ENCODE measurements around the gene CASZ1. TPM values are rescaled to one million over a fixed set of nuclear protein-coding genes. Genes with fewer than 3 reads are reported as not detected.

The CASZ1 gene
- total and polyA plus RNA-seq, 12 donors, result 2.5 to 35.2 (median 7.0) TPM

DNA sequence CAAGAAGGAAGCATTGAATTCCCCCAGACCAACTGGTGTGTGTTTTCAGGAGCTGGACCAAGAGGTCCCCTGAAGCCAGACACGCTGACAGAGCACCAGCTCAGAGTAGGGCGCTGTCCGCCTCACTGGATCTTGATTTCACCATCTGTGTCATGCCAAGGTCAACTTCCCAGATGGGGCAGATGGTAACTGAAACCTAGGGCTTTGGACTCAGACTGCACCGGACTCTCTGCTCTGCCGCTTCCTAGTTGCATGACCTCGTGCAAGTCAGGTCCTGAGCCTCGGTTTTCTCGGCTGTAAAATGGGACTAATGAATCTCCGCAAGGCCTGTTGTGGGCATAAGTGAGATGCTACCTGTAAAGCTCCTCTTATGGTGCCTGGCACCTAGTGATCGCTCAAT lies 17.9 kb upstream of the CASZ1 start:
- peak in 1 of 7 donors; percentile 26 for DNase-seq
- Histone ChIP-seq H3K27me3 (no peaks in the 10 kb centered on the region), H3K27ac (no peak overlapping the region), H3K9me3 (replicated peaks in 1 of 3) (no peaks in the 10 kb centered on the region), H3K4me3 (no peak overlapping the region), H3K4me1 (replicated peaks in 1 of 2) (no peaks in the 10 kb centered on the region), H3K36me3 (replicated peaks in 1 of 2) (no peaks in the 10 kb centered on the region)
- intact Hi-C loops (cut with DNase I), result no loop called here
- TF ChIP-seq, protein P1, sequence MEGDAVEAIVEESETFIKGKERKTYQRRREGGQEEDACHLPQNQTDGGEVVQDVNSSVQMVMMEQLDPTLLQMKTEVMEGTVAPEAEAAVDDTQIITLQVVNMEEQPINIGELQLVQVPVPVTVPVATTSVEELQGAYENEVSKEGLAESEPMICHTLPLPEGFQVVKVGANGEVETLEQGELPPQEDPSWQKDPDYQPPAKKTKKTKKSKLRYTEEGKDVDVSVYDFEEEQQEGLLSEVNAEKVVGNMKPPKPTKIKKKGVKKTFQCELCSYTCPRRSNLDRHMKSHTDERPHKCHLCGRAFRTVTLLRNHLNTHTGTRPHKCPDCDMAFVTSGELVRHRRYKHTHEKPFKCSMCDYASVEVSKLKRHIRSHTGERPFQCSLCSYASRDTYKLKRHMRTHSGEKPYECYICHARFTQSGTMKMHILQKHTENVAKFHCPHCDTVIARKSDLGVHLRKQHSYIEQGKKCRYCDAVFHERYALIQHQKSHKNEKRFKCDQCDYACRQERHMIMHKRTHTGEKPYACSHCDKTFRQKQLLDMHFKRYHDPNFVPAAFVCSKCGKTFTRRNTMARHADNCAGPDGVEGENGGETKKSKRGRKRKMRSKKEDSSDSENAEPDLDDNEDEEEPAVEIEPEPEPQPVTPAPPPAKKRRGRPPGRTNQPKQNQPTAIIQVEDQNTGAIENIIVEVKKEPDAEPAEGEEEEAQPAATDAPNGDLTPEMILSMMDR (IDR thresholded peaks at IDR 0.05), result no peak
- TF ChIP-seq POLR2A (IDR thresholded peaks at IDR 0.05), result no peak
- 85 to 92% (median 90%) methylated on average over 10 of the region's 10 CpGs for WGBS, 4 donors

DNA sequence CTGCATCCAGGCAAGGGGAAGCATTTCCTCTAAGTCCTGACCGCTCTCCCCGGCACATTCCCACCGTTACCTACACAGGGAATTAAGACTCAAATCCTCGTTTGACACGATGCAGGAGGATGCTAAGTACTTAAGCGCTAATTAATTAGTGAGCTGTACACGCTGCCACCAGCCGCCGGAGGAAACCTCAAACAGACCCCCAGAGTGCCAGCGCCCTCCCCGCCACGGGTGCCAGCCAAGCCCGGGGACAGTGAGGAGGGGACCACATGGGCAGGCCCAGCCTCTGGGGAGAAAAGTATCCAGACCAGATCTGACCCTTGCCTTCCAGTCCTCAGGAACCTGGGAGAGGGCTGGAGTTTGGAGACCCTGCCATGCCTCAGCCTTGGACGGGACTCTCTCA lies 17.4 kb upstream of the CASZ1 start:
- intact Hi-C loops (cut with DNase I), result no loop called here
- no peak overlapping the region for H3K27ac ChIP-seq
- peaks cover under 1% of the 10 kb centered on the region for H3K27me3 ChIP-seq
- no peak for DNase-seq
- no peaks in the 10 kb centered on the region for H3K9me3 ChIP-seq (replicated peaks in 1 of 3)
- no peak overlapping the region for H3K4me3 ChIP-seq
- no peaks in the 10 kb centered on the region for H3K4me1 ChIP-seq (replicated peaks in 1 of 2)
- no peaks in the 10 kb centered on the region for H3K36me3 ChIP-seq (replicated peaks in 1 of 2)
- TF ChIP-seq, protein P1 (IDR thresholded peaks at IDR 0.05), result no peak
- TF ChIP-seq POLR2A (IDR thresholded peaks at IDR 0.05), result no peak
- WGBS, 4 donors, result 80 to 91% (median 85%) methylated on average over 7 to 14 of the region's 14 CpGs

DNA sequence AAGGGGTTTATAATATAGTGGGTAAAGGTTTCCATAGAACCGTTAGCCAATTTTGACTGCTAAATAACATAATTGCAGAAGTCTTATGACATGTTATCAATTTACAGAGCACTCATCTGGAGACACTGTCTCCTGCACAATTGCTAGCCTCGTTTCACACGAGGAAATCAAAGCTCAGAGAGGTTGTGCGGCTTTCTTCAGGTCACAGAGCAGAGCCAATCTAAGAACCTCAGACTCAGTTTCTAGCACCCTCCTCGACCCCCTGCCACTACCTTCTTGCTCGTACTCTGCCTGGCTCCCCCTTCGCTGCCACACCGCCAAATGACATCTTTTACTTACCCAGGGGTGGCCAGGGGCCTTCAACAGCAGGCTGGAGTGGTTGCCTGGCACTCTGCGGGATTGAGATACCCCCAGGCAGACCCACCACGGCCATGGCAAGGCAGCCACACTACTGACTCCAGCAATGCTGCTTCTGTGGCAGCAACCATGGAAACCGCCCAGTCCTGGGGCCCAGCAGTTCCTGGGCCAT lies 16.0 kb upstream of the CASZ1 start:
- peaks cover 8% of the 10 kb centered on the region for H3K27me3 ChIP-seq
- no peak for DNase-seq
- intact Hi-C loops (cut with DNase I), result no loop called here
- no peak overlapping the region for H3K27ac ChIP-seq
- TF ChIP-seq, protein P1 (IDR thresholded peaks at IDR 0.05), result no peak
- no peak for TF ChIP-seq POLR2A (IDR thresholded peaks at IDR 0.05)
- no peaks in the 10 kb centered on the region for H3K4me1 ChIP-seq (replicated peaks in 1 of 2)
- 82 to 88% (median 85%) methylated on average over 10 to 11 of the region's 11 CpGs for WGBS, 4 donors
- H3K9me3 ChIP-seq (replicated peaks in 1 of 3), result no peaks in the 10 kb centered on the region
- H3K36me3 ChIP-seq (replicated peaks in 1 of 2), result no peaks in the 10 kb centered on the region
- H3K4me3 ChIP-seq, result no peak overlapping the region

DNA sequence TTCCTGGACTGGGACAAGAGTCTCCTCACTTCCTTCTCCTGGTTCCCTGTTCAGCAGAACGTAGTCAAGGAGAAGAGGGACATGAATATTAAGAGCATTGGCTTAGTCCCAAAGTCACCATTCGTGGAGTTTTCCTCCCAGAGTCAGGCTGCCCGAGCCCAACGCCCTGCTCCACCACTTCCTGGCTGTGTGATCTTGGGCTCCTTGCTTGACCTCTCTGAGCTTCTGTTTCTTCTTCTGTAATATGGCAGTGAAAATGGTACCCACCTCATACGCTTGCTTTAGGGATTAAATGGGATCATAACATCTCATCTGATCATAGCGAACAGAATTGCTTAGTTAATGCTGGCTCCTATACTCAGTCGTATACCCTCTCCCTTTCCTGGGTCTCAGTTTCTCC lies 12.0 kb upstream of the CASZ1 start:
- intact Hi-C loops (cut with DNase I), result no loop called here
- Histone ChIP-seq H3K27me3 (peaks cover 8% of the 10 kb centered on the region), H3K4me1 (replicated peaks in 1 of 2) (no peaks in the 10 kb centered on the region), H3K4me3 (no peak overlapping the region), H3K27ac (no peak overlapping the region), H3K9me3 (replicated peaks in 1 of 3) (no peaks in the 10 kb centered on the region), H3K36me3 (replicated peaks in 1 of 2) (no peaks in the 10 kb centered on the region)
- TF ChIP-seq, protein P1 (IDR thresholded peaks at IDR 0.05), result no peak
- no peak for TF ChIP-seq POLR2A (IDR thresholded peaks at IDR 0.05)
- no peak for DNase-seq
- WGBS, 4 donors, result 56 to 70% (median 63%) methylated on average over 7 of the region's 7 CpGs

Data from adrenal gland (tissue), 12 donors.